CD4-positive, alpha-beta memory T cell (primary cell): ENCODE results near the gene ATP6V1E1. TPM values are rescaled to one million over a fixed set of nuclear protein-coding genes. Genes with fewer than 3 reads are reported as not detected.
"Not testable (repeated sequence)": the region's sequence is repeated elsewhere in the genome, so short reads cannot be mapped to it uniquely, and the experiment has no call there.

Source experiments
- CTCF ChIA-PET: fragments of 350-600 bp; sonication (Branson Sonifier 250); formaldehyde crosslinking; loops from one replicate; lab custom pipeline; 2021; ENCODE audit warnings: inconsistent platforms; ENCODE audit not compliant: partially characterized antibody; lab: Charles Lee
- POLR2A ChIA-PET: fragments of 350-600 bp; sonication (Branson Sonifier 250); formaldehyde crosslinking; loops from one replicate; lab custom pipeline; 2021; ENCODE audit not compliant: partially characterized antibody; lab: Charles Lee
- DNase-seq, 5 donors: peaks; one replicate each; pipeline versions ENCODE4 v3.0.0 to v3.0.0-alpha.2; 2020 to 2022; ENCODE audit warnings: mixed read lengths in 1 of 5
- H3K27ac ChIP-seq: one replicate; pipeline ENCODE4 v1.7.0; 2013; ENCODE audit warnings: low read depth, low read length
- H3K27me3 ChIP-seq: 2 replicates; pipeline ENCODE4 v1.7.0; 2013; ENCODE audit warnings: mild to moderate bottlenecking, low read length, moderate library complexity; ENCODE audit not compliant: insufficient read depth
- H3K36me3 ChIP-seq: 2 replicates; pipeline ENCODE4 v1.7.0; 2013; ENCODE audit warnings: mild to moderate bottlenecking, low read length, moderate library complexity; ENCODE audit not compliant: insufficient read depth
- H3K4me1 ChIP-seq: 2 replicates; pipeline ENCODE4 v1.7.0; 2013; ENCODE audit warnings: mild to moderate bottlenecking, low read length, moderate library complexity; ENCODE audit not compliant: insufficient read depth
- H3K4me3 ChIP-seq, 2 donors: one replicate each; pipeline ENCODE4 v1.7.0; 2013; ENCODE audit warnings: low read length in 2 of 2, mild to moderate bottlenecking in 1 of 2
- H3K9me3 ChIP-seq, 2 donors: one replicate each; pipeline ENCODE4 v1.7.0; 2013; ENCODE audit warnings: low read length in 2 of 2, control low read depth in 1 of 2; ENCODE audit not compliant: control insufficient read depth in 1 of 2
- H3K27ac Mint-ChIP-seq, 7 donors: one replicate each; pipeline ENCODE4 v1.8.0; 2020 to 2021; ENCODE audit warnings: mixed read lengths in 7 of 7, mild to moderate bottlenecking in 6 of 7, inconsistent platforms in 3 of 7, moderate library complexity in 3 of 7
- H3K27me3 Mint-ChIP-seq, 2 donors: one replicate each; pipeline ENCODE4 v1.8.0; 2020 to 2021; ENCODE audit warnings: mixed read lengths in 2 of 2
- H3K36me3 Mint-ChIP-seq, 2 donors: one replicate each; pipeline ENCODE4 v1.8.0; 2020 to 2021; ENCODE audit warnings: mixed read lengths in 2 of 2, inconsistent platforms in 1 of 2, mild to moderate bottlenecking in 1 of 2
- H3K4me1 Mint-ChIP-seq, 4 donors: one replicate each; pipeline ENCODE4 v1.8.0; 2020 to 2021; ENCODE audit warnings: mixed read lengths in 4 of 4, mild to moderate bottlenecking in 1 of 4
- H3K4me3 Mint-ChIP-seq, 8 donors: one replicate each; pipeline ENCODE4 v1.8.0; 2020 to 2021; ENCODE audit warnings: mixed read lengths in 8 of 8, mild to moderate bottlenecking in 7 of 8, moderate library complexity in 6 of 8, inconsistent platforms in 3 of 8
- H3K9me3 Mint-ChIP-seq, 8 donors: one replicate each; pipeline ENCODE4 v1.8.0; 2020 to 2021; ENCODE audit warnings: mixed read lengths in 8 of 8, mild to moderate bottlenecking in 5 of 8, inconsistent platforms in 3 of 8, moderate library complexity in 1 of 8
- intact Hi-C: fragments of 100-400 bp; cut with micrococcal nuclease; formaldehyde crosslinking; loops from one replicate; pipeline ENCODE4 v1.15.1; 2023
- polyA plus RNA-seq, 2 donors: library from polyadenylated mRNA; unstranded; fragments of 300-500 nt; fragmentation: Illumina TruSeq; gene quantifications; one replicate each; pipeline ENCODE4 v1.2.3, GENCODE V29; 2021
- total RNA-seq, 2 experiments: library from RNA; stranded (reverse); gene quantifications; one replicate each; pipeline ENCODE4 v1.2.3, GENCODE V29; 2021

ATP6V1E1 gene
- total RNA-seq (10 to 100 TPM; 88.0 to 88.7 TPM), polyA plus RNA-seq (100 to 1,000 TPM; 124 to 130 TPM)

DNA sequence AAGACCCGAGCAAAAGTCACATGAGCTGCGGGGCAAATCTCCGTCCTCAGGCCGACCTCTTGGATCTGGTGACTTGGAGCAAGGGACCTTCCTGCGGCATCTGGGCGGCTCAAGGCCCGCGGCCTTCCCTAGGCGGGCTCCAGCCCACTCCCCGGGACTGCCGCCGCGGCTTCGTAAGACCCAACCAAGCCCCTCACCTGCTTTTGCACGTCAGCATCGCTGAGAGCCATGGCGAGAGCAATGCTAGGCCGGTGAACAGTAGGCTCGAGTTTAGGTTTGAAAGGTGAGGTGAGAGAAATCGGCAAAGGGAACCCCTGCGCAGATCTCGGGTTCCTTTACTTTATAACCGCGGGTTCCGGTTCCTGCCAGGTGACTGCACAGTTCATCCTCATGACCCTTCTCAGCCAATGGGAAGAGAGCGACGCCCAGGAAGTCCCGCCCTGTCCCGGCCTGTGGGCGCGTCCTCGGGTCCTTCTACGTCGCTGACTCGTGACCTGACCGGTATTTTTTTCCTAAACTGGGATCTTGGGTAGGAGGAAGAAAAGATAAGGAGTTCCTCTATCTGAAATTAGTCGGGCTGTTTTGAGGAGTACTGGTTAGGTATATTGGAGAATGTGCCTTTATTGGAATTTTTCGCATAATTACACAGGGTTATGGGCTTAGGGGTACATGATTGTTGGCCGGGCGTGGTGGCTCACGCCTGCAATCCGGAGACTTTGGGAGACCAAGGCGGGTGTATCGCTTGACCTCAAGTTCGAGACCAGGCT is at the start of gene ATP6V1E1:
Gene ATP6V1E1, minus strand, starts transcription at position 344 of the 767 bp plus-strand sequence. Its CDS starts 114 bp downstream, at position 230.
- peaks cover 7% of the 10 kb centered on the region for H3K36me3 ChIP-seq
- DNase-seq = peak; percentile 93 to 97 (median 94)
- H3K27ac ChIP-seq = peak within 1 kb of the TSS; percentile 95
- intact Hi-C loops = loop anchor here (1.0 kb wide), 1 partner anchor 10 kb away; the partner anchor contains the start of gene BCL2L13
- ChIA-PET CTCF (no interaction called here), POLR2A (interaction anchor here (4.0 kb wide), 1 partner anchor 10 kb away, joined by 13 read pairs; the partner anchor contains the start of gene BCL2L13)
- no peaks in the 10 kb centered on the region for H3K27me3 ChIP-seq
- peaks cover 4 to 25% of the 10 kb centered on the region in 2 donors for H3K36me3 Mint-ChIP-seq
- peaks cover 0 to 1% (median 0%) of the 10 kb centered on the region in 8 donors for H3K9me3 Mint-ChIP-seq
- peaks cover 9 to 44% (median 25%) of the 10 kb centered on the region in 4 donors for H3K4me1 Mint-ChIP-seq
- H3K9me3 ChIP-seq = no peaks in the 10 kb centered on the region
- peak within 1 kb of the TSS; percentile 96 to 99 (median 98) for H3K27ac Mint-ChIP-seq
- no peaks in the 10 kb centered on the region for H3K27me3 Mint-ChIP-seq
- peak within 1 kb of the TSS; percentile 95 to 99 (median 97) for H3K4me3 Mint-ChIP-seq
- peak within 1 kb of the TSS; percentile 80 to 95 for H3K4me3 ChIP-seq
- peaks cover 49% of the 10 kb centered on the region for H3K4me1 ChIP-seq

GRCh38 chr22:17675584-17675983 is 47.0 kb upstream of the ATP6V1E1 start:
- ChIA-PET CTCF (no interaction called here), POLR2A (no interaction called here)

GRCh38 chr22:17674152-17674551 is 45.6 kb upstream of the ATP6V1E1 start:
- Mint-ChIP-seq H3K4me3 (no peak overlapping the region), H3K4me1 (peaks cover 7 to 22% (median 13%) of the 10 kb centered on the region in 4 donors), H3K27ac (peak overlapping the region in 1 of 7 donors; percentile 4), H3K36me3 (peaks cover 12 to 18% of the 10 kb centered on the region in 2 donors), H3K27me3 (no peaks in the 10 kb centered on the region), H3K9me3 (no peaks in the 10 kb centered on the region)
- CTCF ChIA-PET = no interaction called here
- Histone ChIP-seq H3K9me3 (no peaks in the 10 kb centered on the region), H3K27me3 (no peaks in the 10 kb centered on the region), H3K4me1 (no peaks in the 10 kb centered on the region), H3K36me3 (no peaks in the 10 kb centered on the region), H3K4me3 (no peak overlapping the region), H3K27ac (no peak overlapping the region)
- intact Hi-C loops = no loop called here
- POLR2A ChIA-PET = no interaction called here
- no peak for DNase-seq

More at GRCh38 chr22:17675584-17675983, 47.0 kb upstream of the ATP6V1E1 start:
- DNase-seq = no peak
- no peak overlapping the region for H3K27ac Mint-ChIP-seq
- H3K36me3 Mint-ChIP-seq = peaks cover 3 to 8% of the 10 kb centered on the region in 2 donors
- Histone ChIP-seq H3K4me1 (no peaks in the 10 kb centered on the region), H3K9me3 (no peaks in the 10 kb centered on the region), H3K36me3 (no peaks in the 10 kb centered on the region), H3K4me3 (no peak overlapping the region), H3K27me3 (no peaks in the 10 kb centered on the region), H3K27ac (no peak overlapping the region)
- intact Hi-C loops = no loop called here
- no peak overlapping the region for H3K4me3 Mint-ChIP-seq
- H3K27me3 Mint-ChIP-seq = no peaks in the 10 kb centered on the region
- no peaks in the 10 kb centered on the region for H3K9me3 Mint-ChIP-seq
- H3K4me1 Mint-ChIP-seq = peaks cover 7 to 18% (median 15%) of the 10 kb centered on the region in 4 donors

DNA sequence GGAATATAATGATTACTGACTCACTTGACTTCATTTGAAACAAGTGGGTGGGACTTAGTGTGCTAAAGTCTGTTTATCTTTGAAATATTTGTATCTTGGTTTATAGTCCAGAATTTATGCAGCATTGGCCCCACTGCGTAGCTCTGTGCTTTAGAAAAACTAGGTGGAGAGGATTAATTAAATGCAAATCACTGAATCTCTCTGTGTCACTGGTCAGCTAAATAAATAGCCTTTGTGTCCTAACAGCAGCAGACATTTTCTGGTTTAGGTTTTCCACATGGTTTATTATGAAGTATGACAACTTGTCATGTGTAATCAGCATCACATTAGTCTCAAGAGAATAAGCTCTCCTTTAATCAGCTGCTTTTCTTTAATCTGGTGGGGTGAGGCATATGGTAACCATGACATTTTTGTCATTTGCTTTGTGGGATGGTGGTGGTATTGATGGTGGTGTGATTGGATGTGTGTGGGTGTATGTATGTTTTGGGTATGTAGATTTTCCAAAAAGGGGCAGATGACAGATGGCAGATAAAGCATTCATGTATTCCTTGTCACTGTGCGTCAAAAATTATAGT is 44.0 kb upstream of the ATP6V1E1 start:
- Histone ChIP-seq H3K27ac (no peak overlapping the region), H3K4me1 (no peaks in the 10 kb centered on the region), H3K4me3 (no peak overlapping the region), H3K9me3 (no peaks in the 10 kb centered on the region), H3K36me3 (no peaks in the 10 kb centered on the region), H3K27me3 (no peaks in the 10 kb centered on the region)
- intact Hi-C loops = no loop called here
- Mint-ChIP-seq H3K36me3 (peaks cover 14 to 15% of the 10 kb centered on the region in 2 donors), H3K27ac (peak overlapping the region in 1 of 7 donors; percentile 8), H3K4me3 (no peak overlapping the region), H3K9me3 (peaks cover 0 to 2% (median 0%) of the 10 kb centered on the region in 8 donors), H3K4me1 (peaks cover 7 to 21% (median 12%) of the 10 kb centered on the region in 4 donors), H3K27me3 (no peaks in the 10 kb centered on the region)
- CTCF ChIA-PET = no interaction called here
- POLR2A ChIA-PET = no interaction called here
- DNase-seq = no peak

DNA sequence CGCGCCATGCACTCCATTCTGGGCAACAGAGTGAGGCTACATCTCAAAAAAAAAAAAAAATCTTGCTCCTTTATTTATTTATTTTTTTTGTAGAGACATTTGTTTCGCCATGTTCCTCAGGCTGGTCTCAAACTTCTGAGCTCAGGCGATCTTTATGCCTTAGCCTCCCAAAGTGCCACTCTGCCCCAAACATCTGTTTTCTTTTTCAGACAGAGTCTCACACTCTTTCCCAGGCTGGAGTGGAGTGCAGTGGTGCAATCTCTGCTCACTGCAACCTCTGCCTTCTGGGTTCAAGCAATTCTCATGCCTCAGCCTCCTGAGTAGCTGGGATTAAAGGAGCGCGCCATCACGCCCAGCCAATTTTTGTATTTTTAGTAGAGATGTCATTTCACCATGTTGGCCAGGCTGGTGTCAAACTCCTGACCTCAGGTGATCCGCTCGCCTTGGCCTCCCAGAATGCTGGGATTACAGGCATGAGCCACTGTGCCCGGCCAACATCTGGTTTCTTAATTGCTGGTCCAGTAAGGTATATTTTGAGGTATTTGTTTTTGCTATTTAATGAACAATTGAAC is 43.1 kb upstream of the ATP6V1E1 start:
- H3K27ac Mint-ChIP-seq, H3K27ac ChIP-seq, intact Hi-C loops, H3K4me3 ChIP-seq, H3K27me3 ChIP-seq, H3K9me3 Mint-ChIP-seq, H3K27me3 Mint-ChIP-seq, POLR2A ChIA-PET, H3K4me1 ChIP-seq, DNase-seq, H3K9me3 ChIP-seq, H3K4me3 Mint-ChIP-seq, H3K36me3 ChIP-seq: not testable (repeated sequence)
- CTCF ChIA-PET = interaction anchor here (0.7 kb wide), 1 partner anchor 32 kb away, joined by 3 read pairs; no protein-coding TSS in a partner anchor
- Mint-ChIP-seq H3K36me3 (peaks cover 17 to 18% of the 10 kb centered on the region in 2 donors), H3K4me1 (peaks cover 7 to 19% (median 13%) of the 10 kb centered on the region in 4 donors)

DNA sequence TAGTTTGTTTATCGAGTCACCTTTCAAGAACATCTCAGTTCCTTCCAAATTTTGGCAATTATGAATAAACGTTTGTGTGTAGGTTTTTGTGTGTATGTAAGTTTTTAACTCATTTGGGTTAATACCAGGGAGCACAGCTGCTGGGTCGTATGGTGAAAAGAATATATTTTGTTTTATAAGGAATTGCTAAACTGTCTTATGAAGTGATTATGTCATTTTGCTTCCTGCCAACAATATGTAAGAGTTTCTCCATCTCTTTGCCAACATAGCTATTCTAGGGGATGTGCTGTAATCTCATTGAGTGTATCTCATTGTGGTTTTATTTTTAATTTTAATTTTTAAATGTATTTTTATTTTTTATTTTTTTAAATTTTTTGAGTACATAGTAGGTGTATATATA is 37.3 kb upstream of the ATP6V1E1 start:
- H3K36me3 ChIP-seq = peaks cover 17% of the 10 kb centered on the region
- Mint-ChIP-seq H3K4me3 (no peak overlapping the region), H3K9me3 (peaks cover 0 to 11% (median 0%) of the 10 kb centered on the region in 8 donors), H3K27ac (no peak overlapping the region), H3K27me3 (no peaks in the 10 kb centered on the region), H3K4me1 (peaks cover 0 to 12% (median 4%) of the 10 kb centered on the region in 4 donors), H3K36me3 (peaks cover 43% of the 10 kb centered on the region in 2 donors)
- no peaks in the 10 kb centered on the region for H3K4me1 ChIP-seq
- no peaks in the 10 kb centered on the region for H3K27me3 ChIP-seq
- no peaks in the 10 kb centered on the region for H3K9me3 ChIP-seq
- ChIA-PET CTCF (no interaction called here), POLR2A (no interaction called here)
- H3K4me3 ChIP-seq = no peak overlapping the region
- no peak for DNase-seq
- intact Hi-C loops = no loop called here
- H3K27ac ChIP-seq = no peak overlapping the region

GRCh38 chr22:17665248-17665647 is 36.7 kb upstream of the ATP6V1E1 start:
- Mint-ChIP-seq H3K27me3 (no peaks in the 10 kb centered on the region), H3K4me3 (peak overlapping the region in 2 of 8 donors; percentile 4 to 10), H3K27ac (peak overlapping the region in 2 of 7 donors; percentile 29 to 48), H3K4me1 (peaks cover 0 to 11% (median 4%) of the 10 kb centered on the region in 4 donors), H3K36me3 (peaks cover 41 to 43% of the 10 kb centered on the region in 2 donors), H3K9me3 (peaks cover 0 to 11% (median 0%) of the 10 kb centered on the region in 8 donors)
- Histone ChIP-seq H3K4me1 (no peaks in the 10 kb centered on the region), H3K27ac (no peak overlapping the region), H3K36me3 (peaks cover 17% of the 10 kb centered on the region), H3K27me3 (no peaks in the 10 kb centered on the region), H3K4me3 (no peak overlapping the region), H3K9me3 (no peaks in the 10 kb centered on the region)
- ChIA-PET POLR2A (no interaction called here), CTCF (no interaction called here)
- DNase-seq = no peak
- intact Hi-C loops = no loop called here
